GM21381 (cell line): ENCODE data around the gene IL9.

Source experiments
- ATAC-seq: cut with Tn5 transposase; IDR thresholded peaks from one replicate; pipeline ENCODE4 v1.9.1; 2021; ENCODE audit warnings: mild to moderate bottlenecking, moderate library complexity; ENCODE audit not compliant: unreplicated experiment

The IL9 gene

GRCh38 chr5:135895474-135896006, at the start of gene IL9:
IL9 (minus strand) TSS chr5:135895841; CDS start chr5:135895816, 25 bp downstream.
- ATAC-seq: no peak

GRCh38 chr5:135944967-135945560, 49.4 kb upstream of the IL9 start:
- ATAC-seq: no peak

GRCh38 chr5:135944564-135944963, 48.9 kb upstream of the IL9 start:
- ATAC-seq: no peak

- no peak for ATAC-seq
These were observed 46.6 kb upstream of the IL9 start for GRCh38 chr5:135942202-135942771.

GRCh38 chr5:135941711-135942110, 46.1 kb upstream of the IL9 start:
- no peak for ATAC-seq

GRCh38 chr5:135937245-135937911, 41.7 kb upstream of the IL9 start:
- no peak for ATAC-seq

GRCh38 chr5:135934939-135935338, 39.3 kb upstream of the IL9 start:
- no peak for ATAC-seq

GRCh38 chr5:135930949-135931295, 35.3 kb upstream of the IL9 start:
- ATAC-seq: no peak

- no peak for ATAC-seq
These were observed 34.6 kb upstream of the IL9 start for GRCh38 chr5:135930029-135930948.

GRCh38 chr5:135921388-135921787, 25.7 kb upstream of the IL9 start:
- ATAC-seq: no peak

GRCh38 chr5:135920199-135920598, 24.6 kb upstream of the IL9 start:
- no peak for ATAC-seq

- no peak for ATAC-seq
These were observed 21.1 kb upstream of the IL9 start for GRCh38 chr5:135916638-135917263.

GRCh38 chr5:135915466-135916001, 19.9 kb upstream of the IL9 start:
- no peak for ATAC-seq

GRCh38 chr5:135913713-135914626, 18.3 kb upstream of the IL9 start:
- ATAC-seq: no peak

GRCh38 chr5:135905144-135905543, 9.5 kb upstream of the IL9 start:
- no peak for ATAC-seq

- no peak for ATAC-seq
These were observed 6.0 kb upstream of the IL9 start for GRCh38 chr5:135901633-135902032.

- no peak for ATAC-seq
These were observed 4.6 kb upstream of the IL9 start for GRCh38 chr5:135900276-135900675.

- ATAC-seq: no peak
These were observed 3.0 kb upstream of the IL9 start for GRCh38 chr5:135898651-135899050.

GRCh38 chr5:135894789-135895188, 852 bp downstream of the IL9 start:
- no peak for ATAC-seq
